ENCODE measurements around the gene XCR1.
"Not testable (repeated sequence)": the region's sequence is repeated elsewhere in the genome, so short reads cannot be mapped to it uniquely, and the experiment has no call there.

XCR1 gene

DNA sequence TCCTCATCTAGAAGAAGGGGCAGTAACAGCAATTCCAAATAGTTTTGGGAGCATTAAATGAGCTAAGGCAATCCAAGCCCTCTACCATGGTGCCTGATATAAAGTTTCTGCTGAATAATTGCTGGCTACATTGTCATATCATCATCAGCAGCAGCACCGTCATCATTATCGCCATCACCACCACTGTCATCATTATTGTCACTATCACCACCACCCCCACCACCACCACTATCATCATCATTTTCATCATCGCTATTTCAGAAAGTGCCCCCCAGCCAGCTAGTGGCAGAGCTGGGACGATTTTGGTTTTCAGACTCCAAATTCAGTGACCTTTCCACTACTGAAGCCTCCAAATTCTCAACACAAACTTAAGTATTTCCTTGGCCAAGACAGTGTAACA, 15.0 kb downstream of the XCR1 start:
- intact Hi-C loops (cut with DNase I) = no loop called here
- peak in 1 of 42 donors; percentile 4 for DNase-seq

GRCh38 chr3:46010519-46011113, 16.7 kb downstream of the XCR1 start:
- intact Hi-C loops (cut with DNase I) = no loop called here
- DNase-seq = no peak

GRCh38 chr3:46008058-46008457, 19.2 kb downstream of the XCR1 start:
- no peak for DNase-seq
- intact Hi-C loops (cut with DNase I) = no loop called here

DNA sequence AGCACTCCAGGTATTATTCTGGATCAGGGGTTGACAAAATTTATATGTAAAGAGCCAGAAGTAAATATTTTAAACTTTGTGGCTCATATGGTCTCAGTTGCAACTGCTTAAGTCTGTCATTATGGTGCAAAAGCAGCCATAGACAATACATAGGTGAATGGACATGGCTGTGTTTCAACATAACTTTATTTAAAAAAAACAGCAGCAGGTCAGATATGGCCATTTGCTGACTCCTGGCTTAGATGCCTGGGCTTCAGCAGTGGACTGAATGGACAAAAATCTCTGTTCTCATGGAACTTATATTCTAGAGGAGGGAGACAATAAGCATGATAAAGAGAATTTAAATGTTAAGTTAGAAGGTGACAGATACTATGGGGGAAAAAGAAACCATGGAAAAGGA, 20.0 kb downstream of the XCR1 start:
- no peak for DNase-seq
- intact Hi-C loops (cut with DNase I) = no loop called here

DNA sequence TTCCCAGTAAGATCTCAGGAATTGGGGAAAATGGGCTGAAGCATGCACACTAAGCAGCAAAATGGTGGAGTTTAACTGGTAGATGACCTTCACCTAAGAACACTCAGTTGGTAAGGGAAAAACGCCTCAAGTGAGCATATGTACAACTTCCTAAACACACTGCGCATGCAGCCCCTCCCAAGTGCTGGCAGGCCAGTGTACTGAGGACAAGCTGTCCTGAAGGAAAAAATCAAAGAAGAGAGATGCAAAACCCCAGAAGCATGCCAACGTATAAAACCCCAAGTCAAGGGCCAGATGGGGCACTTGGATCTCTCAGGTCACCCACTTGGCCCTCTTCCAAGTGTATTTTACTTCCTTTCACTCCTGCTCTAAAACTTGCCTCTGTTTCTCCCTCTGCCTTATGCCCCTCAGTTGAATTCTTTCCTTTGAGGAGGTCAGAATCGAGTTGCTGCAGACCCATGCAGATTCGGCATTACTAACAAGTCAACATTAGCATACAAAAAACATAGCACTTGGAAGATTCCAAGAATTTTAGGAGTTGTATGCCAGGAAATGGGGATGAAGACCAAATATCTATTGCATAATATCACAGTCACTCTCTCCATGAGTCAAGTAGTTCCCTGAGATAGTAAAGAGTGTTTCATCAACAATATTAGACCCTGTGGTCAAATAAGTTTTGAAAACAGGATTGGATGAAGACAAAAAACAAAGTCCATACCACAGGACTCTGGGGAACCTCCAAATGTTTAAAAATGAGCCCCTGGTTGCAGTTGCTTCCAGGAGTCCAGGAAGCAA, 20.8 kb downstream of the XCR1 start:
- no peak for DNase-seq
- intact Hi-C loops (cut with DNase I) = no loop called here

- intact Hi-C loops (cut with DNase I) = not testable (repeated sequence)
These were observed 23.6 kb downstream of the XCR1 start for GRCh38 chr3:46003706-46004105.

GRCh38 chr3:46001178-46001577, 26.1 kb downstream of the XCR1 start:
- intact Hi-C loops (cut with DNase I) = no loop called here

More at GRCh38 chr3:46003706-46004105, 23.6 kb downstream of the XCR1 start:
- DNase-seq = not testable (repeated sequence)

DNA sequence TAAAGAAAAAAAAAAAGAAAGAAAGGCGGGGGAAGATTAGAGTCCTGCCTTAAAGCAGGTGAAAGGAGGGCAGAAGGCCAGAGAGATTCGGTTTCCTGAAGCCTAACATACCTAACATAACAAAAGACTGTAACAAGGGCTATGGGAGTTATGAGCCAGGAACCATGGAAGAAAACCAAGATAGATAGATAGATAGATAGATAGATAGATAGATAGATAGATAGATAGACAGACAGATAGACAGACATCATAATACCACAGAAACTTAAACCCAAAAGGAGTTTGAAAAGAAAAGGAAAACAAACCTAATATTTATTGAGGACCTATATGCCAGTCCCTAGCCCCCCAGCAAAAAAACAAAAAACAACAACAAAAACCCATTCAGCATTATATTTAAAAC, 29.3 kb downstream of the XCR1 start:
- no peak for DNase-seq
- intact Hi-C loops (cut with DNase I) = no loop called here

More at GRCh38 chr3:46001178-46001577, 26.1 kb downstream of the XCR1 start:
- peak in 10 of 42 donors; percentile 15 to 51 (median 33) for DNase-seq

DNA sequence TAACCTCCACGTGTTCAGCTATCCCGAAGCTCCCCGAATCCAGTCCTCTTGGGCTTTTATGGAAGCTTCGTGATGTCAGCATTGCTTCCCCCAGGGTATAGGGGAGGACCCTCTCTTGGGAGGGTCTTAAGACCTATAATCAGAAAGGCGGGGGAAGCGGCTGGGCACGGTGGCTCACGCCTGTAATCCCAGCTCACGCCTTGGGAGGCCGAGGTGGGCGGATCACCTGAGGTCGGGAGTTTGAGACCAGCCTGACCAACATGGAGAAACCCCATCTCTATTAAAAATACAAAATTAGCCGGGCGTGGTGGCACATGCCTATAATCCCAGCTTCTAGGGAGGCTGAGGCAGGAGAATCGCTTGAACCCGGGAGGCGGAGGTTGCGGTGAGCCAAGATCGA, 29.8 kb downstream of the XCR1 start:
- DNase-seq; intact Hi-C loops (cut with DNase I): not testable (repeated sequence)

DNA sequence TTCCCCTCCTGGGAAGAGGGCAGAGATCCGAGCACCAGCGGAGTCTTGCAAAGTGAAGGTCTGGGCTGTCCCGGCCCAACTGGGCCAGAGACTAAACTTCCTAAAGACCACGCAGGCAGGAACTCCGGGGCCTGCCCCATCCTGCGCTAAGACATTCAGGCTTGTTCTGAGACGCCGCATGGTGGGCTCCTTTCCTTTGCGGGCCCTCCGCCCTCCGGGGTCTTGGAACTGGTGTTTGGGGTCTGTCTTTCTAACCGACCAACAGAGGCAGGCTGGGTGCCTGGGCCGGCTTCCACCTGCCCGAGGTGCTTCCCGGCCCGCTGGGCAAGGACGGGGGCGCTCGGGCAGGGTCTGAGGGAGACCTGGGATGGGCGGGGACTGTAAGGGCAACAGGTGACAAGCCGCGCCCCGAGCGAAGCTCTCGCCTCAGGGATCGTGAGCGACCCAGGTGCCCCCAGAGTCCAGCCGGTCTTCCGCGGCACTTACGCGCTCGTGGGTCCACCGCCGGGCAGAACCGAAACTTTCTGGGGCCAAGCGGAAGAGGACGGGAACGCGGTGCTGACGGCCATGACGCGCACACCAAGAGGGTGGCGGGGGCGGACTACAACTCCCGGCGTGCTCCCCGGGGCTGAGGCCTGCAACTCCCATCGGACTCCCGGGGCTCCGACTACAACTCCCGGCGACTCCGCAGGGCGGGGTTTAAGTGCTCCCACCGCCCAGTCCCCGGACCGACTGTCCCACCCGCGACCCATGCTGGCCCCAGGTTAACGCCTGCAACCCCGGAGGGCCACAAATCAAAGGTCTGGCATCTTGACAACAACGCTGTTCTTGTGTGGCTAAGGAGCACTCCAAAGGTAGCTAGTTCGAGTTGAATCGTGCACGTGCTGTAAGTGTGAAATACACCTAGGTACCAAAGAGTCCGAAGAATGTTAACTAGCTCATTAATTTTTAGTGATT, 31.8 kb downstream of the XCR1 start, which contains the start of gene FYCO1:
FYCO1 (minus strand) TSS at position 589 of the 957 bp plus-strand sequence. CDS start 10,914 bp downstream, outside the sequence.
- DNase-seq = peak; percentile 86 to 98 (median 94)
- intact Hi-C loops (cut with DNase I) = no loop called here

DNA sequence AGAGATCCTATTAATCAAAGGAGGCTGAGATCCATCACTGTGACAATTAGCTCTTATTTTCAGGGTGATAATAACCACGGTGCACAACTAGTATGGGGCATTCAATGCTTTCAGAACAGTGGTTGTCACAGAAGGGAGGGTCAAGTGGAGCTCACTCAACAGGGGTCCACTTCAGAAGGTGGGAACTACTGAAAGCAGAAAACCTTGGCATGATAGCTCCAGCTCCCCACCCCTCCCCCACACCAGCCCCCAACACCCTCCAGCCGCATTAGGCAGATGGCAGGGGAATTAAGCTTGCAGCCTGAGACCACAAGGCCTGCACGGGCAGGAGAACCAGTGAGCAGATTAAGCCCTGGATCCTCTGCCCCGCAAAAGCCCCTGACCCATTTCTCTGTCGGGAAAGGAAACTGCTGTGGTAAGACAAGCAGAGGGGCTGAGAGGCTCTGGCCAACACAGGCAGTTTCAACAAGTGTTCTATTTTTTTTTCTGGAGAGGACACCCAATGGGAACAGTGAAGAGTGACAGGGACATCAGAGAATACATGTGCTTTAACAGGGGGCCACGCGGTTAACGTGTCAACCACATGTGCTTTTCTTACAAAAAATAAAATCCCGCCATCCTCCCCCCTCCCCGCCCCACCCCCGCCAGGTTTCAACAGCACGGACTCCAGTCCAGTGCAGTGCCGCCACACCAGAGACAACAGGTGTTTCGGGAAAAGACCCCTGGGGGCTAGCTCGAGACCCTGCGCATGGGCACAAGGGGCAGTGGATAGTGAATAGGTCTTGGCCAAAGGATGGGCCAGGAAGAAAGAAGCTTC, 32.7 kb downstream of the XCR1 start:
- DNase-seq = peak in 2 of 42 donors; percentile 6 to 18
- intact Hi-C loops (cut with DNase I) = no loop called here

GRCh38 chr3:45993421-45994027, 33.8 kb downstream of the XCR1 start:
- intact Hi-C loops (cut with DNase I) = no loop called here

GRCh38 chr3:45992821-45993221, 34.5 kb downstream of the XCR1 start:
- intact Hi-C loops (cut with DNase I) = no loop called here
- DNase-seq = no peak

More at GRCh38 chr3:45993421-45994027, 33.8 kb downstream of the XCR1 start:
- DNase-seq = no peak

GRCh38 chr3:45992133-45992729, 35.1 kb downstream of the XCR1 start:
- intact Hi-C loops (cut with DNase I) = no loop called here

DNA sequence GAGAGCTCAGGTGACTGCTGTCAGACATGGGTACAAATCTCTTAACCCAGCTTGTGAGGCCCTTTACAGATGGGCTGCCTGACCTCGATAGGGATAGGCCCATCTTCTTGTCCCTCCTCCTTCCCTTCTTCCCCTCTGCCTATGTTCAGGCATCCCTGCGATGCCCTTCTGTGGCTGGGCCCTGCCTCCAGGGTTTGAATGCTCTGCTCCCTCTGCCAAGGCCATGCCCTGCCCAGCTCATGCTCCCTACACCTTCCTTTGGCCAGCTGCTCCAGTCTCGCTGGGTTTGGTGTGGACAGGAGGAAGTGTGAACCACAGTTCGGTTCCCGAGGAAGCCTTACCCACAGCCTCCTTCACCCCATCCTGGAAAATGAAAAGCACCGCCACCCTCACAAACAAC, 35.9 kb downstream of the XCR1 start:
- intact Hi-C loops (cut with DNase I) = no loop called here

More at GRCh38 chr3:45992133-45992729, 35.1 kb downstream of the XCR1 start:
- DNase-seq = no peak

DNA sequence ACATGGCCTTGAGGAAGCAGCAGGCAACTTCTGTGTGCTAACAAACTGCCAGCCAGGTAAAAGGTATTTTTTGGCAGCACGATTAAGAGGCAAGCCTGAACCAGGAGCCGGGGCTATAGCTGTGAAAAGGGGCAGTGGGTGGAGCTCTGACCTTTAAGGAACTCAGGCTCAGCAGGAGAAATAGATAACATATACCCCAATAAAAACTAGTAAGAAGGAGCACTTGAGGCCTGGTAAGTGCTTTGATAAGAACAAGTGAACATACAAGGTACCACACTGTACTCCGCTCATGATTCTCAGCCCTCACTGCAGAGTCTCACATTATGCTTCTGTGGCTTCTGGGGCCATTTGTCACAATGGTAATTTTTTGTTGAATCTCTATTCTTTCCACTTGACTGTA, 37.1 kb downstream of the XCR1 start:
- intact Hi-C loops (cut with DNase I) = no loop called here
- no peak for DNase-seq

More for the DNA sequence above, 35.9 kb downstream of the XCR1 start:
- no peak for DNase-seq

GRCh38 chr3:45988804-45989203, 38.5 kb downstream of the XCR1 start:
- intact Hi-C loops (cut with DNase I) = no loop called here
- DNase-seq = no peak

DNA sequence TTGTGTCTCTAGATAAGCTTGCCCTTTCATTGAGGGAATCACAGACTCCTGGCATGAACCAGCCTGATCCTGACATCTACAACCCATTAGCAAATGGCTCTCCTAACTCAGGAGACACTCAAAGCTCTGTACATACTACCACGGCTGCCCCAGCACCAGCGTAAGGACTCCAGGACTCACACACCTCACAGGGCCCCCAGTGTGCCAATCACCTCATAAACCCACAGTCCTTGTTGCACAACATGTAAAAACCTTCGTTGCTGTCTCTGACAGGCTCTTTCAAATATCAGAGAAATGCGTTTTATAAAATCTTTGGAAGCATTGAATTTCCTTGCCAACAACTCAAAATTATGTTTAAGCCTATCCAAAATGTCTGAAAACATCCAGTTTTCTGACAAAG, 38.9 kb downstream of the XCR1 start:
- intact Hi-C loops (cut with DNase I) = no loop called here
- DNase-seq = peak in 1 of 42 donors; percentile 20

Measured in head of caudate nucleus (tissue), 42 donors.